ENCODE results near the gene POLR1B. TPM values are rescaled to one million over a fixed set of nuclear protein-coding genes. Genes with fewer than 3 reads are reported as not detected.
A peak's percentile ranks its signal among the peaks of the same experiment; 100 is the strongest.

POLR1B gene
- total RNA-seq, 4 donors from 2014 or later: 6.8 to 41.4 (median 17.8) TPM

DNA sequence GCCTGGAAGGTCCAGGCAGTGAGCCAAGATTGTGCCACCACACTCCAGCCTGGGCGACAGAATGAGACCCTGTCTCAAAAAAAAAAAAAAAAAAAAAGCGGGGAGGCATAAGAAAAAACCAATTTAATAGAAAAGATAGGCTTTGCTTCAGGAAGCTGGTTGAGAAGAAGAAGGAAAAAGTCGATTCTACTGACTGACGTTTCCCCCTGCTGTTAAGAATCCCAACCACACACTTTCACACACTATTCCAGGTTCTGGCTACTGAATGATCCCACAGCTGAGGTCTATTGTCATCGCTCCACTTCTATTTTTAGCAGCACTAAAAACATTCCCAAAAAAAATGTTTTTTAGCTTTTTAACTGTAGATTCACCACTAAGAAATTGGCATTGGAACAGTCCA, 35.5 kb downstream of the POLR1B start:
- Histone ChIP-seq H3K27ac (no peak overlapping the region), H3K4me1 (peaks cover 0 to 4% of the 10 kb centered on the region in 2 donors), H3K36me3 (no peaks in the 10 kb centered on the region), H3K27me3 (no peaks in the 10 kb centered on the region), H3K4me3 (no peak overlapping the region), H3K9me3 (no peaks in the 10 kb centered on the region)
- DNase-seq: no peak
- TF ChIP-seq POLR2A (IDR thresholded peaks at IDR 0.05): no peak
- TF ChIP-seq, protein P1, sequence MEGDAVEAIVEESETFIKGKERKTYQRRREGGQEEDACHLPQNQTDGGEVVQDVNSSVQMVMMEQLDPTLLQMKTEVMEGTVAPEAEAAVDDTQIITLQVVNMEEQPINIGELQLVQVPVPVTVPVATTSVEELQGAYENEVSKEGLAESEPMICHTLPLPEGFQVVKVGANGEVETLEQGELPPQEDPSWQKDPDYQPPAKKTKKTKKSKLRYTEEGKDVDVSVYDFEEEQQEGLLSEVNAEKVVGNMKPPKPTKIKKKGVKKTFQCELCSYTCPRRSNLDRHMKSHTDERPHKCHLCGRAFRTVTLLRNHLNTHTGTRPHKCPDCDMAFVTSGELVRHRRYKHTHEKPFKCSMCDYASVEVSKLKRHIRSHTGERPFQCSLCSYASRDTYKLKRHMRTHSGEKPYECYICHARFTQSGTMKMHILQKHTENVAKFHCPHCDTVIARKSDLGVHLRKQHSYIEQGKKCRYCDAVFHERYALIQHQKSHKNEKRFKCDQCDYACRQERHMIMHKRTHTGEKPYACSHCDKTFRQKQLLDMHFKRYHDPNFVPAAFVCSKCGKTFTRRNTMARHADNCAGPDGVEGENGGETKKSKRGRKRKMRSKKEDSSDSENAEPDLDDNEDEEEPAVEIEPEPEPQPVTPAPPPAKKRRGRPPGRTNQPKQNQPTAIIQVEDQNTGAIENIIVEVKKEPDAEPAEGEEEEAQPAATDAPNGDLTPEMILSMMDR (IDR thresholded peaks at IDR 0.05): no peak
- intact Hi-C loops (cut with DNase I; ENCODE audit: low total_unique reads): no loop called here

DNA sequence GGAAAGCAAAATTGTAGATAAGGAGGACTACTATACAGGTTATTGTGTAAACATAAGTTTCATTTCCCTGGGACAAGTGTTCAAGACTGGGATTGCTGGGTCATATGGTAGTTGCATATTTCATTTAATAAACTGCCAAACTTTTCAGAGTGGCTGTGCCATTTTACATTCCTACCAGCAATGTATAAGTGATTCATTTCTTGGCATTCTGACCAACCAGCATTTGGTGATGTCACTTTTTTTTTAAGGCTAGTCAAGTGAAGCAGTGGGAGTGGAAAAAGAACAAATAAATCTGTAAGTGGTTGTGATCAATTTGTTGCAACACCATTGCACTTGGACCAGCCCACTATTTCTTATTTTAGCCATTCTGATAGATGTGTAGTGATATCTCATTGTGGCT, 37.0 kb downstream of the POLR1B start:
- Histone ChIP-seq H3K4me3 (no peak overlapping the region), H3K4me1 (peaks cover 0 to 7% of the 10 kb centered on the region in 2 donors), H3K27ac (no peak overlapping the region), H3K36me3 (no peaks in the 10 kb centered on the region), H3K9me3 (no peaks in the 10 kb centered on the region), H3K27me3 (no peaks in the 10 kb centered on the region)
- DNase-seq: no peak
- intact Hi-C loops (cut with DNase I; ENCODE audit: low total_unique reads): no loop called here
- no peak for TF ChIP-seq POLR2A (IDR thresholded peaks at IDR 0.05)
- TF ChIP-seq, protein P1 (IDR thresholded peaks at IDR 0.05): no peak

DNA sequence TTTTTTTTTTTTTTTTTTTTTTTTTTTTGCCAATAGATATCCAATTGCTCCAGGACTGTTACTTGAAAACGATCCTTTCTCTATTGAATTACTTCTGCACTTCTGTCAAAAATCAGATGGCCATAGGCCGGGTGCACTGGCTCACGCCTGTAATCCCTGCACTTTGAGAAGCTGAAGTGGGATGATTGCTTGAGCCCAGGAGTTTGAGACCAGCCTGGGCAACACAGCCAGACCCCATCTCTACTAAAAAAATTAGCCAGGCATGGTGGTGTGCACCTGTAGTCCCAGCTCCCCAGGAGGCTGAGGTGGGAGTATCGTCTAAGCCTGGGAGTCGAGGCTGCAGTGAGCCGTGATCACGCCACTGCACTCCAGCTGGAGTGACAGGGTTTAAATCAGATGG, 37.8 kb downstream of the POLR1B start:
- TF ChIP-seq POLR2A (IDR thresholded peaks at IDR 0.05): no peak
- TF ChIP-seq, protein P1 (IDR thresholded peaks at IDR 0.05): no peak
- no peak for DNase-seq
- Histone ChIP-seq H3K27ac (no peak overlapping the region), H3K27me3 (no peaks in the 10 kb centered on the region), H3K9me3 (no peaks in the 10 kb centered on the region), H3K36me3 (no peaks in the 10 kb centered on the region), H3K4me3 (no peak overlapping the region), H3K4me1 (peaks cover under 1 to 7% of the 10 kb centered on the region in 2 donors)
- intact Hi-C loops (cut with DNase I; ENCODE audit: low total_unique reads): loop anchor here (10.0 kb wide), 1 partner anchor 95 kb away; the partner anchor contains the start of gene TTL

DNA sequence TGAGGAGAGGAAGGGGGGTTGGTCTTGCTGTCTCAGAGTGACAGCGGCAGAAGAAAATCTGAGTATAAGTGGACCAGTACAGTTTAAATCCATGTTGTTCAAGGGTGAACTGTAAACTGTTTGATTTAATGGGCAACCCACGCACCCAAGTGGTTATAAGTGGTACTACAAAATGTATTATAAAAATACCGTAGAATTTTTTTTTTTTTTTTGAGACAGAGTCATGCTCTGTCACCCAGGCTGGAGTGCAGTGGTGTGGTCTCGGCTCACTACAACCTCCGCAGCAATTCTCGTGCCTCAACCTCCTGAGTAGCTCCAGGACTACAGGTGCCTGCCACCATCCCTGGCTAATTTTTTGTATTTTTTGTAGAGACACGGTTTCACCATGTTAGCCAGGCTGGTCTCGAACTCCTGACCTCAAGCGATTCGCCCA, 40.1 kb downstream of the POLR1B start:
- no peak for DNase-seq
- Histone ChIP-seq H3K9me3 (no peaks in the 10 kb centered on the region), H3K27ac (no peak overlapping the region), H3K36me3 (no peaks in the 10 kb centered on the region), H3K4me1 (peaks cover 5 to 7% of the 10 kb centered on the region in 2 donors), H3K4me3 (no peak overlapping the region), H3K27me3 (no peaks in the 10 kb centered on the region)
- TF ChIP-seq POLR2A (IDR thresholded peaks at IDR 0.05): no peak
- TF ChIP-seq, protein P1 (IDR thresholded peaks at IDR 0.05): peak; percentile 48 to 59 (median 58)
- intact Hi-C loops (cut with DNase I; ENCODE audit: low total_unique reads): loop anchor here (10.0 kb wide), 1 partner anchor 98 kb away; the partner anchor contains the start of gene TTL

DNA sequence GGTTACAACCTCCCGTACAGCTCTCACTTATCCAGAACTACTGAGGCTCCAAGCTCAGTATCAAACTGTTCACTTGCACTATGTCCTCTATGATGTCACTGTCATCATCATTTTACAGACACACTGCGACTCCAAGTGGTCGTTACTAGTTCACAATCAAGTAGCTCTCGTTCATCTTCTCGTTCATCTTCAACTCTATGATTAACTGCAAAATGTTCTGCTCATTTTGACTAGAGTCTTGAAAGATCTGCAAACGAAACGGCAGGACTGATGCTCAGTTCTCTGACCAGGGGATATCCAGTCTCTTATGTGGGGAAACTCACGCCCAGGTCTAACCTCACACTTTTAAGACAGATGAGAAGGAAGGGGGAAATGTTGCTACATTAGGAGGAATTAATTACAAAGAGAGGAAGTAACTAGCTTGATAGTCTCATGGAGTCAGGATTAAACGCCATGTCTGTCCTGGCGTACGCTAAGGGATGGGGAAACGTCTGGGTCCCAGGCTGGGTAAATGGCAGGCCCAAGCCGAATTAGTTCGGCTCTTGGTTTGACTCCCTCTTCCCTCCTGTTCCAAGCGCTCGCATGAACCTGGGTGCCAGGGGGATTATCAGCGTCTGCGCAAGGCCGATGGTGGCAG, 41.4 kb downstream of the POLR1B start:
- no peaks in the 10 kb centered on the region for H3K36me3 ChIP-seq
- no peaks in the 10 kb centered on the region for H3K9me3 ChIP-seq
- H3K4me3 ChIP-seq: peak overlapping the region; percentile 58 to 63
- H3K27ac ChIP-seq: peak overlapping the region; percentile 89 to 94
- no peak for TF ChIP-seq POLR2A (IDR thresholded peaks at IDR 0.05)
- TF ChIP-seq, protein P1 (IDR thresholded peaks at IDR 0.05): no peak
- intact Hi-C loops (cut with DNase I; ENCODE audit: low total_unique reads): loop anchor here (10.0 kb wide), 1 partner anchor 99 kb away; the partner anchor contains the start of gene TTL
- no peak for DNase-seq
- peaks cover 5 to 7% of the 10 kb centered on the region in 2 donors for H3K4me1 ChIP-seq
- H3K27me3 ChIP-seq: no peaks in the 10 kb centered on the region
